ENCODE data around the gene SPATS2. TPM values are rescaled to one million over a fixed set of nuclear protein-coding genes. Genes with fewer than 3 reads are reported as not detected.

Gene SPATS2
- total RNA-seq, 4 donors from 2014 or later: 10.5 to 39.3 (median 21.0) TPM

- Histone ChIP-seq H3K9me3 (no peaks in the 10 kb centered on the region), H3K27me3 (peaks cover 64% of the 10 kb centered on the region), H3K36me3 (no peaks in the 10 kb centered on the region), H3K27ac (no peak overlapping the region), H3K4me3 (no peak overlapping the region), H3K4me1 (peaks cover 9 to 25% (median 19%) of the 10 kb centered on the region in 4 donors)
- in situ Hi-C loops (cut with MboI; ENCODE audit: low pct_ligation_motif_present in 1 of 4, low pct_unique_long_range_greater_than_20kb in 1 of 4, low sequenced_read_pairs in 3 of 4) (no loop called here), intact Hi-C loops (cut with DNase I; ENCODE audit: low total_unique reads) (no loop called here)
- DNase-seq: no peak
- TF ChIP-seq POLR2A (IDR thresholded peaks at IDR 0.05) (no peak), EP300 (IDR thresholded peaks at IDR 0.05; ENCODE audit: low read depth) (no peak), CTCF (IDR thresholded peaks at IDR 0.05) (no peak), POLR2AphosphoS5 (IDR thresholded peaks at IDR 0.05) (no peak)
- 89 to 90% methylated on average over 4 to 6 of the region's 6 CpGs for WGBS, 2 donors (ENCODE audit: low coverage in 1 of 2)
Observed at GRCh38 chr12:49535921-49536525, 168.8 kb downstream of the SPATS2 start.

- Histone ChIP-seq H3K36me3 (no peaks in the 10 kb centered on the region), H3K4me1 (peaks cover 9 to 25% (median 19%) of the 10 kb centered on the region in 4 donors), H3K9me3 (no peaks in the 10 kb centered on the region), H3K4me3 (no peak overlapping the region), H3K27me3 (peaks cover 68% of the 10 kb centered on the region), H3K27ac (no peak overlapping the region)
- TF ChIP-seq CTCF (IDR thresholded peaks at IDR 0.05) (no peak), EP300 (IDR thresholded peaks at IDR 0.05; ENCODE audit: low read depth) (no peak), POLR2A (IDR thresholded peaks at IDR 0.05) (no peak), POLR2AphosphoS5 (IDR thresholded peaks at IDR 0.05) (no peak)
- 33 to 63% methylated on average over 1 to 3 of the region's 3 CpGs for WGBS, 2 donors (ENCODE audit: low coverage in 1 of 2)
- no peak for DNase-seq
- in situ Hi-C loops (cut with MboI; ENCODE audit: low pct_ligation_motif_present in 1 of 4, low pct_unique_long_range_greater_than_20kb in 1 of 4, low sequenced_read_pairs in 3 of 4): no loop called here
- intact Hi-C loops (cut with DNase I; ENCODE audit: low total_unique reads): no loop called here
Observed at GRCh38 chr12:49536526-49537071, 169.3 kb downstream of the SPATS2 start.

GRCh38 chr12:49537231-49537751 is 170.0 kb downstream of the SPATS2 start:
- no peak for TF ChIP-seq EP300 (IDR thresholded peaks at IDR 0.05; ENCODE audit: low read depth)
- TF ChIP-seq POLR2AphosphoS5 (IDR thresholded peaks at IDR 0.05): no peak
- no peak for TF ChIP-seq CTCF (IDR thresholded peaks at IDR 0.05)
- no peak for TF ChIP-seq POLR2A (IDR thresholded peaks at IDR 0.05)
- no peak for DNase-seq
- Histone ChIP-seq H3K4me3 (peak overlapping the region in 3 of 4 donors; percentile 39 to 77 (median 51)), H3K27me3 (peaks cover 68% of the 10 kb centered on the region), H3K36me3 (no peaks in the 10 kb centered on the region), H3K4me1 (peaks cover 9 to 25% (median 19%) of the 10 kb centered on the region in 4 donors), H3K27ac (no peak overlapping the region), H3K9me3 (no peaks in the 10 kb centered on the region)
- in situ Hi-C loops (cut with MboI; ENCODE audit: low pct_ligation_motif_present in 1 of 4, low pct_unique_long_range_greater_than_20kb in 1 of 4, low sequenced_read_pairs in 3 of 4) (no loop called here), intact Hi-C loops (cut with DNase I; ENCODE audit: low total_unique reads) (no loop called here)
- 10 to 24% methylated on average over 2 to 13 of the region's 13 CpGs for WGBS, 2 donors (ENCODE audit: low coverage in 1 of 2)

- TF ChIP-seq POLR2AphosphoS5 (IDR thresholded peaks at IDR 0.05) (no peak), EP300 (IDR thresholded peaks at IDR 0.05; ENCODE audit: low read depth) (no peak), POLR2A (IDR thresholded peaks at IDR 0.05) (no peak), CTCF (IDR thresholded peaks at IDR 0.05) (no peak)
- peak overlapping the region; percentile 31 to 77 (median 45) for H3K4me3 ChIP-seq
- H3K27me3 ChIP-seq: peaks cover 72% of the 10 kb centered on the region
- peaks cover 9 to 25% (median 19%) of the 10 kb centered on the region in 4 donors for H3K4me1 ChIP-seq
- in situ Hi-C loops (cut with MboI; ENCODE audit: low pct_ligation_motif_present in 1 of 4, low pct_unique_long_range_greater_than_20kb in 1 of 4, low sequenced_read_pairs in 3 of 4) (no loop called here), intact Hi-C loops (cut with DNase I; ENCODE audit: low total_unique reads) (no loop called here)
- 1 to 3% methylated on average over 8 to 49 of the region's 61 CpGs for WGBS, 2 donors (ENCODE audit: low coverage in 1 of 2)
- DNase-seq: no peak
- no peak overlapping the region for H3K27ac ChIP-seq
- H3K9me3 ChIP-seq: no peaks in the 10 kb centered on the region
- H3K36me3 ChIP-seq: no peaks in the 10 kb centered on the region
Observed at GRCh38 chr12:49537752-49538509, 170.7 kb downstream of the SPATS2 start.

All from transverse colon (tissue), 4 donors.